Loucy (cell line): ENCODE data around the gene NALCN.

Source experiments
- H2AFZ ChIP-seq: fragments of 200-600 bp; sonication (generic); 2 replicates; pipeline ENCODE4 v1.6.0; 2016; ENCODE audit warnings: antibody characterized with exemption, mild to moderate bottlenecking, low read length, moderate library complexity
- H3F3A ChIP-seq: fragments of 200-600 bp; 2 replicates; pipeline ENCODE4 v1.6.0; 2016; ENCODE audit warnings: antibody characterized with exemption, low read depth, mild to moderate bottlenecking
- H3K27me3 ChIP-seq: fragments of 200-600 bp; sonication (generic); 2 replicates; pipeline ENCODE4 v1.6.1; 2014; ENCODE audit warnings: low read length, mild to moderate bottlenecking; ENCODE audit not compliant: insufficient read depth, poor library complexity, severe bottlenecking
- H3K36me3 ChIP-seq: fragments of 200-600 bp; sonication (generic); 2 replicates; pipeline ENCODE4 v1.6.1; 2016; ENCODE audit warnings: low read length; ENCODE audit not compliant: insufficient read depth
- H3K4me1 ChIP-seq: fragments of 200-600 bp; sonication (generic); 2 replicates; pipeline ENCODE4 v1.5.1; 2014; ENCODE audit warnings: low read length, mild to moderate bottlenecking; ENCODE audit not compliant: insufficient read depth, poor library complexity, severe bottlenecking
- H3K4me2 ChIP-seq: fragments of 200-600 bp; sonication (generic); 2 replicates; pipeline ENCODE4 v1.6.0; 2014; ENCODE audit warnings: antibody characterized with exemption, low read length, low read depth, mild to moderate bottlenecking; ENCODE audit not compliant: poor library complexity, severe bottlenecking
- H3K4me3 ChIP-seq: fragments of 200-600 bp; sonication (generic); 2 replicates; pipeline ENCODE4 v1.5.1; 2014; ENCODE audit warnings: low read length, mild to moderate bottlenecking, mixed read lengths; ENCODE audit not compliant: poor library complexity, severe bottlenecking
- H3K79me2 ChIP-seq: fragments of 200-600 bp; sonication (generic); 2 replicates; pipeline ENCODE4 v1.6.1; 2014; ENCODE audit warnings: low read length; ENCODE audit not compliant: insufficient read depth
- H3K9ac ChIP-seq: fragments of 200-600 bp; sonication (generic); 2 replicates; pipeline ENCODE4 v1.6.0; 2014; ENCODE audit warnings: mild to moderate bottlenecking, low read depth, low read length, moderate library complexity; ENCODE audit not compliant: poor library complexity, severe bottlenecking
- H3K9me2 ChIP-seq: fragments of 200-600 bp; sonication (generic); replicated peaks from 2 replicates; pipeline ENCODE4 v1.6.1; 2016; ENCODE audit warnings: low read depth, low read length, mixed read lengths
- H3K9me3 ChIP-seq: fragments of 200-600 bp; sonication (generic); 2 replicates; pipeline ENCODE4 v1.6.1; 2014; ENCODE audit warnings: mild to moderate bottlenecking, antibody characterized with exemption, low read length, low read depth; ENCODE audit not compliant: insufficient read depth
- H4K20me1 ChIP-seq: fragments of 200-600 bp; sonication (generic); 2 replicates; pipeline ENCODE4 v1.6.0; 2014; ENCODE audit warnings: antibody characterized with exemption, low read length, mild to moderate bottlenecking; ENCODE audit not compliant: insufficient read depth, poor library complexity, severe bottlenecking
- EZH2phosphoT487 ChIP-seq: fragments of 200-600 bp; IDR thresholded peaks from 2 replicates; pipeline ENCODE4 v1.6.1; 2018; ENCODE audit warnings: antibody characterized with exemption, mild to moderate bottlenecking, moderate library complexity, borderline replicate concordance
- TF ChIP-seq, protein P1 (sequence below): fragments of 200-600 bp; sonication (generic); conservative IDR thresholded peaks from 2 replicates; pipeline ENCODE4 v1.5.1; 2014; ENCODE audit warnings: mild to moderate bottlenecking, antibody characterized with exemption, low read length

Gene NALCN

GRCh38 chr13:101292711-101293110 is 123.6 kb downstream of the NALCN start:
- H3K9me2 ChIP-seq = no peaks in the 10 kb centered on the region
- no peaks in the 10 kb centered on the region for H3K27me3 ChIP-seq
- H3K4me2 ChIP-seq = no peak overlapping the region
- H2AFZ ChIP-seq = no peak overlapping the region
- H3K4me1 ChIP-seq = no peaks in the 10 kb centered on the region
- H3K79me2 ChIP-seq = no peaks in the 10 kb centered on the region
- no peak overlapping the region for H3K9ac ChIP-seq
- no peaks in the 10 kb centered on the region for H3K9me3 ChIP-seq
- TF ChIP-seq, protein P1, sequence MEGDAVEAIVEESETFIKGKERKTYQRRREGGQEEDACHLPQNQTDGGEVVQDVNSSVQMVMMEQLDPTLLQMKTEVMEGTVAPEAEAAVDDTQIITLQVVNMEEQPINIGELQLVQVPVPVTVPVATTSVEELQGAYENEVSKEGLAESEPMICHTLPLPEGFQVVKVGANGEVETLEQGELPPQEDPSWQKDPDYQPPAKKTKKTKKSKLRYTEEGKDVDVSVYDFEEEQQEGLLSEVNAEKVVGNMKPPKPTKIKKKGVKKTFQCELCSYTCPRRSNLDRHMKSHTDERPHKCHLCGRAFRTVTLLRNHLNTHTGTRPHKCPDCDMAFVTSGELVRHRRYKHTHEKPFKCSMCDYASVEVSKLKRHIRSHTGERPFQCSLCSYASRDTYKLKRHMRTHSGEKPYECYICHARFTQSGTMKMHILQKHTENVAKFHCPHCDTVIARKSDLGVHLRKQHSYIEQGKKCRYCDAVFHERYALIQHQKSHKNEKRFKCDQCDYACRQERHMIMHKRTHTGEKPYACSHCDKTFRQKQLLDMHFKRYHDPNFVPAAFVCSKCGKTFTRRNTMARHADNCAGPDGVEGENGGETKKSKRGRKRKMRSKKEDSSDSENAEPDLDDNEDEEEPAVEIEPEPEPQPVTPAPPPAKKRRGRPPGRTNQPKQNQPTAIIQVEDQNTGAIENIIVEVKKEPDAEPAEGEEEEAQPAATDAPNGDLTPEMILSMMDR = no peak
- no peak for TF ChIP-seq EZH2phosphoT487
- H3K4me3 ChIP-seq = no peak overlapping the region
- no peaks in the 10 kb centered on the region for H3F3A ChIP-seq
- no peaks in the 10 kb centered on the region for H4K20me1 ChIP-seq
- H3K36me3 ChIP-seq = no peaks in the 10 kb centered on the region

GRCh38 chr13:101291646-101292515 is 124.4 kb downstream of the NALCN start:
- Histone ChIP-seq H3K4me1 (no peaks in the 10 kb centered on the region), H3K79me2 (no peaks in the 10 kb centered on the region), H3K9ac (no peak overlapping the region), H4K20me1 (no peaks in the 10 kb centered on the region), H3K4me3 (no peak overlapping the region), H2AFZ (no peak overlapping the region), H3K36me3 (no peaks in the 10 kb centered on the region), H3K9me2 (no peaks in the 10 kb centered on the region), H3K4me2 (no peak overlapping the region), H3K27me3 (no peaks in the 10 kb centered on the region), H3F3A (no peaks in the 10 kb centered on the region), H3K9me3 (no peaks in the 10 kb centered on the region)
- TF ChIP-seq, protein P1 = no peak
- no peak for TF ChIP-seq EZH2phosphoT487

DNA sequence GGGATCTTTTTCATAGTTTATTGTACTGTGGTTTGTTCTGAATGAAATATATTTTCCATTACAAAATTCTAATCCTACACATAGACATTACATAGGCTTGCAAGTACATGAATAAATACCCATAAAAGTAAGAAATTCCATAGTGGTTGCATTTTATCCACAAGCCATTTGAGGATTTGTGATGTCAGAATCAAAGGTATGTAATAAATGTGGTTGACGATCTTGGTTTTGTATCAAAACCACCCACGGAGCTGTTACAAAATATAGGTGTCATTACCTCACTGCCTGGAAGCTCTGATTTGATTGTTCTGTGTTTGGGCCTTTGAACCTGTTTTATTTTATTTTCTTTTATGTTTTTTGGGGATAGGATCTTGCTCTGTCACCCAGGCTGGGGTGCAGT is 125.1 kb downstream of the NALCN start:
- Histone ChIP-seq H3K4me3 (no peak overlapping the region), H3K79me2 (no peaks in the 10 kb centered on the region), H3K27me3 (no peaks in the 10 kb centered on the region), H3K9me2 (no peaks in the 10 kb centered on the region), H3K4me2 (no peak overlapping the region), H4K20me1 (no peaks in the 10 kb centered on the region), H3K9me3 (no peaks in the 10 kb centered on the region), H3K36me3 (no peaks in the 10 kb centered on the region), H3F3A (no peaks in the 10 kb centered on the region), H3K9ac (no peak overlapping the region), H2AFZ (no peak overlapping the region), H3K4me1 (no peaks in the 10 kb centered on the region)
- TF ChIP-seq, protein P1 = no peak
- no peak for TF ChIP-seq EZH2phosphoT487
